GM12878 (cell line): ENCODE measurements around the gene C15orf62. TPM values are rescaled to one million over a fixed set of nuclear protein-coding genes. Genes with fewer than 3 reads are reported as not detected.

Experiments
- ATAC-seq: fragments of 200-7000 bp; cut with Tn5 transposase; 3 replicates; pipeline ENCODE4 v1.9.1; 2020; ENCODE audit warnings: mild to moderate bottlenecking, moderate library complexity
- BruUV-seq: library from RNA; stranded (reverse); fragments of 400-500 nt; replicated peaks from 2 replicates; lab custom pipeline; 2021; lab: Mats Ljungman, UMichigan
- CTCF ChIA-PET: fragments of 300-600 bp; sonication (Branson Sonifier 250); formaldehyde crosslinking; extraction: SDS; loops from one replicate; lab custom pipeline; 2021; ENCODE audit warnings: inconsistent platforms; lab: Yijun Ruan, JAX
- POLR2A ChIA-PET: fragments of 350-600 bp; formaldehyde crosslinking; extraction: SDS; loops from one replicate; lab custom pipeline; 2021; ENCODE audit warnings: inconsistent platforms; lab: Charles Lee
- RAD21 ChIA-PET: fragments of 300-600 bp; sonication (Branson Sonifier 250); formaldehyde crosslinking; loops from one replicate; lab custom pipeline; 2023; ENCODE audit warnings: antibody characterized with exemption; ENCODE audit not compliant: unreplicated experiment; lab: Charles Lee
- SMC1A ChIA-PET: fragments of 300-600 bp; sonication (Branson Sonifier 250); formaldehyde crosslinking; loops from one replicate; lab custom pipeline; 2023; ENCODE audit not compliant: unreplicated experiment, uncharacterized antibody; lab: Charles Lee
- DNase-seq: peaks from one replicate; pipeline ENCODE4 v3.0.0-alpha.2; 2011; ENCODE audit warnings: low read depth, low spot score
- FAIRE-seq: peaks from 3 replicates; lab custom pipeline; 2011; peaks lifted over from hg19 to GRCh38; lab: Jason Lieb, UNC
- H2AFZ ChIP-seq: 2 replicates; pipeline ENCODE4 v1.6.0; 2011; ENCODE audit warnings: low read depth, low read length, control low read depth; ENCODE audit not compliant: control insufficient read depth
- H3K27ac ChIP-seq: 2 replicates; pipeline ENCODE4 v1.5.1; 2011; ENCODE audit warnings: control low read depth; ENCODE audit not compliant: control insufficient read depth, insufficient read depth
- H3K27me3 ChIP-seq, 2 experiments: replicated peaks in 1 of 2; 2 replicates each; pipeline versions ENCODE4 v1.6.0 to v1.6.1; 2011; ENCODE audit warnings: low read length in 1 of 2; ENCODE audit not compliant: control insufficient read depth in 2 of 2, insufficient read depth in 2 of 2
- H3K36me3 ChIP-seq, 2 experiments: 2 replicates each; pipeline ENCODE4 v1.5.1; 2011; ENCODE audit warnings: low read length in 1 of 2; ENCODE audit not compliant: control insufficient read depth in 2 of 2, insufficient read depth in 2 of 2
- H3K4me1 ChIP-seq: 2 replicates; pipeline ENCODE4 v1.6.1; 2011; ENCODE audit warnings: mild to moderate bottlenecking, low read length, moderate library complexity, mixed read lengths; ENCODE audit not compliant: control insufficient read depth, insufficient read depth
- H3K4me2 ChIP-seq: 2 replicates; pipeline ENCODE4 v1.6.0; 2011; ENCODE audit warnings: control low read depth; ENCODE audit not compliant: control insufficient read depth, insufficient read depth
- H3K4me3 ChIP-seq: fragments of 200-600 bp; sonication (generic); 2 replicates; pipeline ENCODE4 v1.5.1; 2016
- H3K79me2 ChIP-seq: 2 replicates; pipeline ENCODE4 v1.6.0; 2011; ENCODE audit warnings: low read length; ENCODE audit not compliant: control insufficient read depth, insufficient read depth
- H3K9ac ChIP-seq: 2 replicates; pipeline ENCODE4 v1.8.0; 2011; ENCODE audit warnings: low read length, control low read depth, mixed read lengths; ENCODE audit not compliant: control insufficient read depth, insufficient read depth
- H3K9me3 ChIP-seq: replicated peaks from 3 replicates; pipeline ENCODE4 v1.5.1; 2011; ENCODE audit warnings: mild to moderate bottlenecking, low read length; ENCODE audit not compliant: control insufficient read depth, insufficient read depth
- H4K20me1 ChIP-seq: 2 replicates; pipeline ENCODE4 v1.6.0; 2011; ENCODE audit not compliant: control insufficient read depth, insufficient read depth
- CBX3 ChIP-seq: fragments of 200-600 bp; sonication (generic); IDR thresholded peaks from 2 replicates; pipeline ENCODE4 v1.6.1; 2016; ENCODE audit warnings: low read depth, borderline replicate concordance
- CBX5 ChIP-seq: sonication (generic); IDR thresholded peaks from 2 replicates; pipeline ENCODE4 v1.6.1; 2016; ENCODE audit warnings: low read depth, moderate library complexity, mild to moderate bottlenecking, inconsistent platforms
- EP300 ChIP-seq, 2 experiments: fragments of 150-350 bp in 1 of 2; IDR thresholded peaks; 2 replicates each; pipeline ENCODE4 v1.6.1; 2011 to 2012; ENCODE audit warnings: low read depth in 2 of 2, low read length in 2 of 2, borderline replicate concordance in 1 of 2, improper control_type of control experiment in 1 of 2, inconsistent platforms in 1 of 2; ENCODE audit not compliant: control insufficient read depth in 1 of 2
- FOXK2 ChIP-seq: fragments of 450-650 bp; IDR thresholded peaks from 2 replicates; pipeline ENCODE4 v1.6.1; 2017; ENCODE audit warnings: mild to moderate bottlenecking, moderate library complexity
- HDAC2 ChIP-seq: fragments of 200-600 bp; sonication (generic); IDR thresholded peaks from 2 replicates; pipeline ENCODE4 v1.6.1; 2017
- IRF4 ChIP-seq: IDR thresholded peaks from 2 replicates; pipeline ENCODE4 v1.6.1; 2011; ENCODE audit warnings: low read depth, low read length
- MYB ChIP-seq: fragments of 150-350 bp; IDR thresholded peaks from 2 replicates; pipeline ENCODE4 v1.6.1; 2014; ENCODE audit warnings: mild to moderate bottlenecking, low read depth, low read length, borderline replicate concordance
- MYC ChIP-seq: IDR thresholded peaks from 2 replicates; pipeline ENCODE4 v1.6.1; 2011; ENCODE audit warnings: mild to moderate bottlenecking, low read length, moderate library complexity, inconsistent platforms; ENCODE audit not compliant: insufficient read depth, insufficient replicate concordance, insufficient read length, severe bottlenecking
- RB1 ChIP-seq: fragments of 450-650 bp; formaldehyde crosslinking; IDR thresholded peaks from 2 replicates; pipeline ENCODE4 v1.6.1; 2017; ENCODE audit warnings: mild to moderate bottlenecking, borderline replicate concordance
- RUNX3 ChIP-seq: IDR thresholded peaks from 2 replicates; pipeline ENCODE4 v1.6.1; 2012; ENCODE audit warnings: low read length, inconsistent platforms
- YY1 ChIP-seq: IDR thresholded peaks from 2 replicates; pipeline ENCODE4 v1.6.1; 2011; ENCODE audit warnings: low read depth, mild to moderate bottlenecking, low read length
- ZNF24 ChIP-seq: fragments of 450-650 bp; IDR thresholded peaks from 2 replicates; pipeline ENCODE4 v1.6.1; 2017; ENCODE audit warnings: antibody characterized with exemption, mild to moderate bottlenecking
- WGBS: methylation state at CpG from one replicate; pipeline ENCODE4 v1.1.6; 2016; ENCODE audit warnings: low lambda C conversion rate; ENCODE audit not compliant: insufficient replicate concordance, insufficient coverage; ENCODE audit errors: missing lambda C conversion rate; 5-methylcytosine and 5-hydroxymethylcytosine counted together
- in situ Hi-C: fragments of 300-500 bp; cut with MboI; formaldehyde crosslinking; loops from 9 replicates; pipeline ENCODE4 v1.14.3; 2018; ENCODE audit warnings: mixed read lengths
- intact Hi-C: fragments of 100-400 bp; cut with micrococcal nuclease; formaldehyde crosslinking; loops from one replicate; pipeline ENCODE4 v1.14.2; 2022; ENCODE audit not compliant: unreplicated experiment
- polyA plus RNA-seq, 11 experiments: library from polyadenylated mRNA; depleted of rRNA in 4 of 11; unstranded in 6 of 11; stranded (reverse) in 5 of 11; fragments of >200 nt; fragmentation: Nextera tagmentation in 4 of 11; fragmentation: Illumina TruSeq in 1 of 11; extraction: Ambion mirVana in 4 of 11; extraction: Trizol in 1 of 11; gene quantifications; 1 replicate in 1 of 11; 2 replicates in 10 of 11; pipeline versions ENCODE4 v1.2.1 to v1.2.3, GENCODE V29; 2011 to 2016; ENCODE audit warnings: inconsistent platforms in 2 of 11, missing spikeins in 2 of 11, low read depth in 1 of 11
- total RNA-seq, 4 experiments: library from RNA; depleted of rRNA in 3 of 4; stranded (reverse); fragments of >200 nt in 3 of 4; fragmentation: Illumina TruSeq in 1 of 4; extraction: Trizol in 1 of 4; gene quantifications; 2 replicates each; pipeline versions ENCODE4 v1.2.1 to v1.2.3, GENCODE V29; 2013 to 2021
- TF ChIP-seq, protein P1 (sequence below): fragments of 450-650 bp; IDR thresholded peaks from 2 replicates; pipeline ENCODE4 v1.6.1; 2017; ENCODE audit warnings: antibody characterized with exemption, mild to moderate bottlenecking, moderate library complexity
- TF ChIP-seq, protein P2 (sequence below): IDR thresholded peaks from 2 replicates; pipeline ENCODE4 v1.6.1; 2012; ENCODE audit warnings: low read depth, low read length, improper control_type of control experiment
- TF ChIP-seq, protein P3 (sequence below): fragments of 150-350 bp; IDR thresholded peaks from 2 replicates; pipeline ENCODE4 v1.6.1; 2014; ENCODE audit warnings: mild to moderate bottlenecking, low read depth, low read length

Gene C15orf62
- total and polyA plus RNA-seq, 10 of the 15 experiments (the other 5 are each of a cell fraction or from before 2014, with no cell fraction given) = 0.06 to 0.68 (median 0.40) TPM; not detected in 1

DNA sequence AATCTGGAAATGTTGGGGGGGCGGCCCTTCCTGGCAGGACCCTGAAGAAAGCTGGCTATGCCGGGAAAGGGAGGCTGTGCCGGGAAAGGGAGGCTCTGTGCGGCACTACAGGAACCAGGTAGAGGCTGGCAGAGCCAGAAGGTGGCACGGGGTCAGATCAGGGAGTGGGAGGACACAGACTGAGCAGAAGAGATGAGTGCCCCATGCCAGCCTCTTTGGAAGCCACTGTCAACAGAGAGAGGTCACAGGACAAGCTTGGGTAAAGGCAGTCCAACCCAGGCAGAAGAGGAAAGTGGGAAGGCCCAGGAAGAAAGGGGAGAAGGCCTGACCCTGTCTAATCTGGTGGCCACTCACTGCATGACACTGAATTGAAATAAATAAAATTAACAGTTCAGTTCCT lies 1.5 kb downstream of the C15orf62 start (continued):
- TF ChIP-seq, protein P1, sequence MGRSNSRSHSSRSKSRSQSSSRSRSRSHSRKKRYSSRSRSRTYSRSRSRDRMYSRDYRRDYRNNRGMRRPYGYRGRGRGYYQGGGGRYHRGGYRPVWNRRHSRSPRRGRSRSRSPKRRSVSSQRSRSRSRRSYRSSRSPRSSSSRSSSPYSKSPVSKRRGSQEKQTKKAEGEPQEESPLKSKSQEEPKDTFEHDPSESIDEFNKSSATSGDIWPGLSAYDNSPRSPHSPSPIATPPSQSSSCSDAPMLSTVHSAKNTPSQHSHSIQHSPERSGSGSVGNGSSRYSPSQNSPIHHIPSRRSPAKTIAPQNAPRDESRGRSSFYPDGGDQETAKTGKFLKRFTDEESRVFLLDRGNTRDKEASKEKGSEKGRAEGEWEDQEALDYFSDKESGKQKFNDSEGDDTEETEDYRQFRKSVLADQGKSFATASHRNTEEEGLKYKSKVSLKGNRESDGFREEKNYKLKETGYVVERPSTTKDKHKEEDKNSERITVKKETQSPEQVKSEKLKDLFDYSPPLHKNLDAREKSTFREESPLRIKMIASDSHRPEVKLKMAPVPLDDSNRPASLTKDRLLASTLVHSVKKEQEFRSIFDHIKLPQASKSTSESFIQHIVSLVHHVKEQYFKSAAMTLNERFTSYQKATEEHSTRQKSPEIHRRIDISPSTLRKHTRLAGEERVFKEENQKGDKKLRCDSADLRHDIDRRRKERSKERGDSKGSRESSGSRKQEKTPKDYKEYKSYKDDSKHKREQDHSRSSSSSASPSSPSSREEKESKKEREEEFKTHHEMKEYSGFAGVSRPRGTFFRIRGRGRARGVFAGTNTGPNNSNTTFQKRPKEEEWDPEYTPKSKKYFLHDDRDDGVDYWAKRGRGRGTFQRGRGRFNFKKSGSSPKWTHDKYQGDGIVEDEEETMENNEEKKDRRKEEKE = no peak
- no peak for TF ChIP-seq MYC
- no peak for TF ChIP-seq HDAC2
- TF ChIP-seq CBX5 = no peak
- TF ChIP-seq RUNX3 = no peak
- TF ChIP-seq EP300 (IDR thresholded peaks at IDR 0.05; ENCODE audit: borderline replicate concordance in 1 of 2, control insufficient read depth in 1 of 2, low read depth in 2 of 2, low read length in 2 of 2) = no peak
- TF ChIP-seq FOXK2 = no peak

DNA sequence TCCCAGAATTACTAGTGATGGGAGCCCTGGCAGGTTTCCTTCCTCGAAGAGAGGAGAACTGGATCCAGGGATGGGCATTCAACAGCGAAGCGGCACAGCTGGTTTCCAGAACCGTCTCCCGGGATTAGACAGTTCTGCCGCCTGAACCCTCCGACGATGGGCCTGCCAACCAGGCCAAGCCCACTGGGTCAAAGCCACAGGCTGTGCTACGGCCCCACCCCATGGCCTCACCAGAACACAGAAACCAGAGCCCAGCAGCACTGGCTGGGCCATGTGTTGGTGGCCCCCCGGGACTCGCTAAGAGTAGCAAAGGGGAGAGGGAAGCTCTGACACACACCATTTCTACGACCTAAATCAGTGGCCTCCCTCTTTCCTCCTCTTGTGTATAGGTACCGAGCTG lies 2.2 kb downstream of the C15orf62 start:
- no TSS peak for BruUV-seq
- DNase-seq = no peak
- CTCF ChIA-PET = interaction anchor here (2.4 kb wide), 1 partner anchor 10 kb away, joined by 12 read pairs; no protein-coding TSS in a partner anchor
- no peak overlapping the region for H3K4me2 ChIP-seq
- in situ Hi-C loops (no loop called here), intact Hi-C loops (no loop called here)
- H3K27ac ChIP-seq = no peak overlapping the region
- no peaks in the 10 kb centered on the region for H3K79me2 ChIP-seq
- no peak overlapping the region for H2AFZ ChIP-seq
- no peak overlapping the region for H3K4me3 ChIP-seq
- no peak for ATAC-seq
- no peak for FAIRE-seq
- SMC1A ChIA-PET = no interaction called here
- WGBS = 96% methylated on average over 13 of the region's 13 CpGs
- H3K9ac ChIP-seq = no peak overlapping the region
- no peaks in the 10 kb centered on the region for H3K9me3 ChIP-seq
- no peaks in the 10 kb centered on the region for H4K20me1 ChIP-seq
- POLR2A ChIA-PET = interaction anchor here (0.6 to 0.7 kb wide), 2 partner anchors 365 to 380 kb away, joined by 3 to 4 read pairs; no protein-coding TSS in a partner anchor
- peaks cover 26% of the 10 kb centered on the region for H3K4me1 ChIP-seq
- no peaks in the 10 kb centered on the region for H3K27me3 ChIP-seq
- RAD21 ChIA-PET = no interaction called here
- H3K36me3 ChIP-seq = peaks cover 0 to 20% of the 10 kb centered on the region in 2 experiments; a peak in 2 of 4 replicates
- TF ChIP-seq IRF4 (no peak), YY1 (no peak), RB1 (no peak), MYB (no peak), ZNF24 (no peak), CBX3 (no peak)
- TF ChIP-seq, protein P2, sequence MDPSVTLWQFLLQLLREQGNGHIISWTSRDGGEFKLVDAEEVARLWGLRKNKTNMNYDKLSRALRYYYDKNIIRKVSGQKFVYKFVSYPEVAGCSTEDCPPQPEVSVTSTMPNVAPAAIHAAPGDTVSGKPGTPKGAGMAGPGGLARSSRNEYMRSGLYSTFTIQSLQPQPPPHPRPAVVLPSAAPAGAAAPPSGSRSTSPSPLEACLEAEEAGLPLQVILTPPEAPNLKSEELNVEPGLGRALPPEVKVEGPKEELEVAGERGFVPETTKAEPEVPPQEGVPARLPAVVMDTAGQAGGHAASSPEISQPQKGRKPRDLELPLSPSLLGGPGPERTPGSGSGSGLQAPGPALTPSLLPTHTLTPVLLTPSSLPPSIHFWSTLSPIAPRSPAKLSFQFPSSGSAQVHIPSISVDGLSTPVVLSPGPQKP = no peak
- TF ChIP-seq, protein P3, sequence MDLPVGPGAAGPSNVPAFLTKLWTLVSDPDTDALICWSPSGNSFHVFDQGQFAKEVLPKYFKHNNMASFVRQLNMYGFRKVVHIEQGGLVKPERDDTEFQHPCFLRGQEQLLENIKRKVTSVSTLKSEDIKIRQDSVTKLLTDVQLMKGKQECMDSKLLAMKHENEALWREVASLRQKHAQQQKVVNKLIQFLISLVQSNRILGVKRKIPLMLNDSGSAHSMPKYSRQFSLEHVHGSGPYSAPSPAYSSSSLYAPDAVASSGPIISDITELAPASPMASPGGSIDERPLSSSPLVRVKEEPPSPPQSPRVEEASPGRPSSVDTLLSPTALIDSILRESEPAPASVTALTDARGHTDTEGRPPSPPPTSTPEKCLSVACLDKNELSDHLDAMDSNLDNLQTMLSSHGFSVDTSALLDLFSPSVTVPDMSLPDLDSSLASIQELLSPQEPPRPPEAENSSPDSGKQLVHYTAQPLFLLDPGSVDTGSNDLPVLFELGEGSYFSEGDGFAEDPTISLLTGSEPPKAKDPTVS = no peak
- TF ChIP-seq, protein P1 = no peak
